Muscle layer of colon (tissue), 2 donors: ENCODE data around the gene BBX.

Experiments
- H3K27ac ChIP-seq: one replicate; pipeline ENCODE4 v1.7.0; 2013; ENCODE audit warnings: low read depth, mild to moderate bottlenecking, low read length, moderate library complexity
- H3K27me3 ChIP-seq, 2 donors: one replicate each; pipeline ENCODE4 v1.7.0; 2013; ENCODE audit warnings: low read length in 2 of 2, mild to moderate bottlenecking in 2 of 2; ENCODE audit not compliant: insufficient read depth in 2 of 2, control insufficient read depth in 1 of 2
- H3K36me3 ChIP-seq: one replicate; pipeline ENCODE4 v1.7.0; 2013; ENCODE audit warnings: mild to moderate bottlenecking, low read length; ENCODE audit not compliant: insufficient read depth
- H3K4me1 ChIP-seq: one replicate; pipeline ENCODE4 v1.7.0; 2013; ENCODE audit warnings: mild to moderate bottlenecking, low read length; ENCODE audit not compliant: insufficient read depth
- H3K4me3 ChIP-seq, 2 donors: one replicate each; pipeline ENCODE4 v1.7.0; 2013; ENCODE audit warnings: low read length in 2 of 2, low read depth in 1 of 2, mild to moderate bottlenecking in 1 of 2, moderate library complexity in 1 of 2
- H3K9ac ChIP-seq: one replicate; pipeline ENCODE4 v1.7.0; 2013; ENCODE audit warnings: low read length
- H3K9me3 ChIP-seq: one replicate; pipeline ENCODE4 v1.7.0; 2013; ENCODE audit warnings: mild to moderate bottlenecking, low read length
- donor health status: abdominal sarcoma.
- donor health status: Adenocarcinoma of cecum.

Gene BBX

DNA sequence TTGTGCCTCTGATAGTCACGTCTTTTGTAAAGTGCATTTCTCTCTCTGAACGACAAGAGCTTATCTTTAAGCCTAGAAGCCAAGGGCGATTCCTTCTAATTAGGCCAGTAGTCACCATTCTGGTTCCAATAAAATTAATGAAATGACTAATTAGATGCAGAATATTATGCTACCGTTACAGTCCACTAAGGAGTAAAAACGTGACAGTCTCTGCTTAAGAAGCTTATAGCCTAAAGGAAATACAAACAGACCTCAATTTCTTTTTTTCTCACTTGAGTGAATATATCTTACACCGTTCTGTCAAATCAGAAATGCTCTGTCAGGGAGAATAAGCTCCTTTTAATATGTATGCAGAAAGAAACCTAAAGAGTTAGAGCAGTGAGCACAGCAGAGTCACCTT, 332.0 kb downstream of the BBX start:
- no peaks in the 10 kb centered on the region for H3K36me3 ChIP-seq
- no peak overlapping the region for H3K9ac ChIP-seq
- no peaks in the 10 kb centered on the region for H3K4me1 ChIP-seq
- H3K4me3 ChIP-seq: no peak overlapping the region
- no peaks in the 10 kb centered on the region for H3K27me3 ChIP-seq
- H3K27ac ChIP-seq: no peak overlapping the region
- no peaks in the 10 kb centered on the region for H3K9me3 ChIP-seq

- no peaks in the 10 kb centered on the region for H3K4me1 ChIP-seq
- H3K9ac ChIP-seq: no peak overlapping the region
- H3K27ac ChIP-seq: no peak overlapping the region
- no peak overlapping the region for H3K4me3 ChIP-seq
- no peaks in the 10 kb centered on the region for H3K36me3 ChIP-seq
- no peaks in the 10 kb centered on the region for H3K27me3 ChIP-seq
- no peaks in the 10 kb centered on the region for H3K9me3 ChIP-seq
These were observed 332.9 kb downstream of the BBX start for GRCh38 chr3:107855710-107856109.

DNA sequence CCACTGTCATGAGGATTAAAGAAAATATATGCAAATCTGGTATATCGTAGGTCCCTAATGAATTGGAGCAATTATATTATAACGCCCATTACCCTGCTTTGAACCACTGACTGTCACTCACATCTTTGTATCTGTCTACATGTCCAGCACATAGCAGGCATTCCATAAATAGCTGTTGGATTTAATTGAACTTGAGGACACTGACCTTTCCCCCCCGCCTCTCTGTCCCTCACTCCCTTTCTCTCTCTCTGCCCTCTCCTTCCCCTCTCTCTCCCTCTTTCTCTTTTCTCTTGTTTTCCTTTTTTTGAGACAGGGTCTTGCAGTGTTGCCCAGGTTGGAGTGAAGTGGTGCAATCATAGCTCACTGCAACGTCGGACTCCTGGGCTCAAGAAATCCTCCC, 335.1 kb downstream of the BBX start:
- no peaks in the 10 kb centered on the region for H3K36me3 ChIP-seq
- H3K27ac ChIP-seq: no peak overlapping the region
- H3K4me1 ChIP-seq: no peaks in the 10 kb centered on the region
- H3K9ac ChIP-seq: no peak overlapping the region
- no peaks in the 10 kb centered on the region for H3K9me3 ChIP-seq
- no peak overlapping the region for H3K4me3 ChIP-seq
- no peaks in the 10 kb centered on the region for H3K27me3 ChIP-seq

DNA sequence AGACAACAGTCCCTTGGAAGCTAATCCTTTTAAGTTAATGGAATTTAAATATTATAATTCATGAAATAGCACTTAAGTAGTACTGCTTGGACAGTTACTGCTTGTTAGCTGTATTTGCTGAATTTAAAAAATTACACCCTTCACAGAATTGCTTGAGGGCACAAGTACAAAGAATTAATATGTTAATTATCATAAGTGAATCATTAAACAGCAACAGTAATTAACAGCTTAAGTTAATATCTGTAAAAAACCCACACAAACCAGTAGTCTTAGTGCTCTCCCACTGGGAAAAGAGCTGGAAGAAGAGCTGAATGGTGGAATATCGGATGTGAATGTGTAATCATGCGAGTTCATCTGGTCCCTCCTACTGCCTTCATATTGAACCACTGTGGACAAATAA, 336.1 kb downstream of the BBX start:
- Histone ChIP-seq H3K4me3 (no peak overlapping the region), H3K27ac (no peak overlapping the region), H3K4me1 (no peaks in the 10 kb centered on the region), H3K9ac (no peak overlapping the region), H3K27me3 (no peaks in the 10 kb centered on the region), H3K9me3 (no peaks in the 10 kb centered on the region), H3K36me3 (no peaks in the 10 kb centered on the region)
